ENCODE data around the gene ENOX1.

Gene ENOX1

GRCh38 chr13:43328907-43329306 is 457.9 kb downstream of the ENOX1 start:
- no peak overlapping the region for H3K4me3 ChIP-seq (ENCODE audit: control insufficient read depth, low read depth, low read length)
- no peak for TF ChIP-seq CTCF (conservative IDR thresholded peaks at IDR 0.05; ENCODE audit: control insufficient read depth, insufficient read depth, low read depth, low read length)
- DNase-seq (ENCODE audit: low read depth) = no peak

GRCh38 chr13:43326100-43326499 is 460.7 kb downstream of the ENOX1 start:
- TF ChIP-seq CTCF (conservative IDR thresholded peaks at IDR 0.05; ENCODE audit: control insufficient read depth, insufficient read depth, low read depth, low read length) = no peak
- no peak overlapping the region for H3K4me3 ChIP-seq (ENCODE audit: control insufficient read depth, low read depth, low read length)
- DNase-seq (ENCODE audit: low read depth) = no peak

- no peak for TF ChIP-seq CTCF (conservative IDR thresholded peaks at IDR 0.05; ENCODE audit: control insufficient read depth, insufficient read depth, low read depth, low read length)
- H3K4me3 ChIP-seq (ENCODE audit: control insufficient read depth, low read depth, low read length) = no peak overlapping the region
- no peak for DNase-seq (ENCODE audit: low read depth)
These were observed 461.1 kb downstream of the ENOX1 start for GRCh38 chr13:43325636-43326035.

- no peak overlapping the region for H3K4me3 ChIP-seq (ENCODE audit: control insufficient read depth, low read depth, low read length)
- TF ChIP-seq CTCF (conservative IDR thresholded peaks at IDR 0.05; ENCODE audit: control insufficient read depth, insufficient read depth, low read depth, low read length) = no peak
- no peak for DNase-seq (ENCODE audit: low read depth)
These were observed 462.6 kb downstream of the ENOX1 start for GRCh38 chr13:43324129-43324528.

GRCh38 chr13:43319617-43320444 is 466.9 kb downstream of the ENOX1 start:
- H3K4me3 ChIP-seq (ENCODE audit: control insufficient read depth, low read depth, low read length) = no peak overlapping the region
- no peak for DNase-seq (ENCODE audit: low read depth)
- no peak for TF ChIP-seq CTCF (conservative IDR thresholded peaks at IDR 0.05; ENCODE audit: control insufficient read depth, insufficient read depth, low read depth, low read length)

GRCh38 chr13:43316946-43317353 is 469.8 kb downstream of the ENOX1 start:
- no peak overlapping the region for H3K4me3 ChIP-seq (ENCODE audit: control insufficient read depth, low read depth, low read length)
- no peak for TF ChIP-seq CTCF (conservative IDR thresholded peaks at IDR 0.05; ENCODE audit: control insufficient read depth, insufficient read depth, low read depth, low read length)
- peak; percentile 68 for DNase-seq (ENCODE audit: low read depth)

Data from fibroblast of mammary gland (primary cell).